ENCODE results near the gene CHST7. TPM values are rescaled to one million over a fixed set of nuclear protein-coding genes. Genes with fewer than 3 reads are reported as not detected.

CHST7 gene
- total and polyA plus RNA-seq, 2 of the 4 experiments (the other 2 are of a cell fraction): 2.9 to 4.8 TPM

Small RNA genes lying within 50 kb of the gene (microRNA-seq; reads per million reads assigned to microRNA genes)
- gene RF00017 (ENCODE audit: insufficient read depth, insufficient read length): not detected

Small RNA genes lying within 50 kb of the gene (small RNA-seq; reads per million reads assigned to genes)
- gene RF00017: 0 reads per million in 5 experiments

Other genes with a start within 250 kb of the CHST7 start
- gene ZNF674, start 28.3 kb upstream of the CHST7 start, total RNA-seq (2012; rRNA removed): 6.4 and 13.4 TPM in 2 replicates
- gene ZNF674, start 28.3 kb upstream of the CHST7 start, polyA plus RNA-seq (2012; rRNA removed): 1.7 and 2.2 TPM in 2 replicates
- gene SLC9A7, start 185.4 kb downstream of the CHST7 start, total RNA-seq (2012; rRNA removed): 67.5 and 76.4 TPM in 2 replicates
- gene SLC9A7, start 185.4 kb downstream of the CHST7 start, polyA plus RNA-seq (2012; rRNA removed): 14.4 and 14.7 TPM in 2 replicates